ENCODE results near the gene ZBTB42. TPM values are rescaled to one million over a fixed set of nuclear protein-coding genes. Genes with fewer than 3 reads are reported as not detected.

The ZBTB42 gene
- total and polyA plus RNA-seq, 4 donors = 1.5 to 9.4 (median 4.9) TPM

GRCh38 chr14:104771918-104772706, 28.8 kb upstream of the ZBTB42 start:
- Histone ChIP-seq H3K36me3 (ENCODE audit: control insufficient read depth in 4 of 4, insufficient read depth in 3 of 4, low read depth in 1 of 4, low read length in 3 of 4) (peaks cover 17 to 50% (median 27%) of the 10 kb centered on the region in 4 donors), H3K9me3 (ENCODE audit: control insufficient read depth in 4 of 4, low read length in 3 of 4) (no peaks in the 10 kb centered on the region), H3K27ac (ENCODE audit: low read depth in 1 of 2, low read length in 2 of 2) (no peak overlapping the region), H3K9ac (ENCODE audit: low read depth in 1 of 2, low read length in 2 of 2) (no peak overlapping the region), H3K27me3 (ENCODE audit: control insufficient read depth in 4 of 4, insufficient read depth in 4 of 4, low read length in 3 of 4) (no peaks in the 10 kb centered on the region), H3K4me1 (ENCODE audit: control insufficient read depth in 4 of 4, insufficient read depth in 4 of 4, low read length in 3 of 4) (peaks cover 5 to 24% (median 15%) of the 10 kb centered on the region in 4 donors), H3K4me3 (ENCODE audit: low read depth in 1 of 3, low read length in 3 of 3) (no peak overlapping the region)
- WGBS = 90% methylated on average over 34 of the region's 34 CpGs
- TF ChIP-seq SP1 (IDR thresholded peaks at IDR 0.05) = no peak
- TF ChIP-seq HNF4A (conservative IDR thresholded peaks at IDR 0.05) = no peak
- no peak for TF ChIP-seq EGR1 (IDR thresholded peaks at IDR 0.05; ENCODE audit: low read depth in 2 of 2)
- DNase-seq (ENCODE audit: low spot score) = no peak

GRCh38 chr14:104772707-104773504, 28.0 kb upstream of the ZBTB42 start:
- H3K9me3 ChIP-seq (ENCODE audit: control insufficient read depth in 4 of 4, low read length in 3 of 4) = no peaks in the 10 kb centered on the region
- no peak overlapping the region for H3K4me3 ChIP-seq (ENCODE audit: low read depth in 1 of 3, low read length in 3 of 3)
- H3K27ac ChIP-seq (ENCODE audit: low read depth in 1 of 2, low read length in 2 of 2) = no peak overlapping the region
- H3K4me1 ChIP-seq (ENCODE audit: control insufficient read depth in 4 of 4, insufficient read depth in 4 of 4, low read length in 3 of 4) = peaks cover 2 to 16% (median 7%) of the 10 kb centered on the region in 4 donors
- H3K27me3 ChIP-seq (ENCODE audit: control insufficient read depth in 4 of 4, insufficient read depth in 4 of 4, low read length in 3 of 4) = no peaks in the 10 kb centered on the region
- 93% methylated on average over 38 of the region's 38 CpGs for whole genome bisulfite sequencing
- H3K9ac ChIP-seq (ENCODE audit: low read depth in 1 of 2, low read length in 2 of 2) = no peak overlapping the region
- peaks cover 17 to 55% (median 27%) of the 10 kb centered on the region in 4 donors for H3K36me3 ChIP-seq (ENCODE audit: control insufficient read depth in 4 of 4, insufficient read depth in 3 of 4, low read depth in 1 of 4, low read length in 3 of 4)
- no peak for TF ChIP-seq GABPA (IDR thresholded peaks at IDR 0.05 in 1 of 2, conservative IDR thresholded peaks at IDR 0.05 in 1 of 2)
- TF ChIP-seq RAD21 (IDR thresholded peaks at IDR 0.05) = no peak
- no peak for TF ChIP-seq SP1 (IDR thresholded peaks at IDR 0.05)
- no peak for TF ChIP-seq ZBTB33 (IDR thresholded peaks at IDR 0.05)
- no peak for TF ChIP-seq YY1 (IDR thresholded peaks at IDR 0.05)
- TF ChIP-seq RXRA (IDR thresholded peaks at IDR 0.05) = no peak
- no peak for TF ChIP-seq JUND (IDR thresholded peaks at IDR 0.05)
- no peak for TF ChIP-seq EGR1 (IDR thresholded peaks at IDR 0.05; ENCODE audit: low read depth in 2 of 2)
- TF ChIP-seq NR2F2 (IDR thresholded peaks at IDR 0.05) = no peak
- TF ChIP-seq TAF1 (conservative IDR thresholded peaks at IDR 0.05) = no peak
- no peak for TF ChIP-seq ATF3 (IDR thresholded peaks at IDR 0.05)
- no peak for TF ChIP-seq HNF4A (conservative IDR thresholded peaks at IDR 0.05)
- no peak for TF ChIP-seq FOXA1 (IDR thresholded peaks at IDR 0.05)
- TF ChIP-seq HNF4G (IDR thresholded peaks at IDR 0.05) = no peak
- no peak for TF ChIP-seq FOXA2 (IDR thresholded peaks at IDR 0.05)
- no peak for TF ChIP-seq MAX (IDR thresholded peaks at IDR 0.05)
- TF ChIP-seq CTCF (IDR thresholded peaks at IDR 0.05; ENCODE audit: low read depth, low read length, missing input control) = no peak
- no peak for TF ChIP-seq REST (IDR thresholded peaks at IDR 0.05)
- no peak for DNase-seq (ENCODE audit: low spot score)

All from liver (tissue), 9 donors.